ENCODE data around the gene FOXO3. TPM values are rescaled to one million over a fixed set of nuclear protein-coding genes. Genes with fewer than 3 reads are reported as not detected.
A peak's percentile ranks its signal among the peaks of the same experiment; 100 is the strongest.
"Not testable (repeated sequence)": the region's sequence is repeated elsewhere in the genome, so short reads cannot be mapped to it uniquely, and the experiment has no call there.

FOXO3 gene
- total and polyA plus RNA-seq, 2 experiments from 2014 or later, result 19.7 to 36.6 TPM

GRCh38 chr6:108656836-108657235 is 96.1 kb downstream of the FOXO3 start:
- H4K20me1 ChIP-seq (ENCODE audit: insufficient read depth), result no peaks in the 10 kb centered on the region
- peaks cover 55% of the 10 kb centered on the region for H3F3A ChIP-seq (ENCODE audit: insufficient read depth)
- peak overlapping the region; percentile 56 for H3K4me2 ChIP-seq (ENCODE audit: unreplicated experiment)
- in situ Hi-C loops (cut with MboI), result no loop called here
- H3K9me2 ChIP-seq (ENCODE audit: insufficient read depth), result no peaks in the 10 kb centered on the region
- peak overlapping the region; percentile 41; the same call in 1 of the 2 replicates for H3K4me3 ChIP-seq
- WGBS, 2 experiments (ENCODE audit: low coverage in 1 of 2, low lambda C conversion rate in 2 of 2, missing lambda C conversion rate in 2 of 2), result 94 to 95% methylated on average over 2 of the region's 2 CpGs
- peaks cover 93% of the 10 kb centered on the region for H3K79me2 ChIP-seq (ENCODE audit: insufficient read depth)
- H2AFZ ChIP-seq, result no peak overlapping the region
- no peaks in the 10 kb centered on the region for H3K9me3 ChIP-seq (ENCODE audit: low read depth)
- H3K27ac ChIP-seq, result peak overlapping the region; percentile 62
- no peak for TF ChIP-seq EZH2phosphoT487 (IDR thresholded peaks at IDR 0.05; ENCODE audit: insufficient read depth, low read depth)
- no peak for TF ChIP-seq EZH2 (IDR thresholded peaks at IDR 0.05; ENCODE audit: insufficient read depth, poor library complexity, severe bottlenecking)
- peak overlapping the region; percentile 61 for H3K9ac ChIP-seq
- no peaks in the 10 kb centered on the region for H3K36me3 ChIP-seq (ENCODE audit: low read depth)
- peaks cover 67% of the 10 kb centered on the region for H3K4me1 ChIP-seq (ENCODE audit: insufficient read depth)
- DNase-seq, result no peak
- H3K27me3 ChIP-seq (replicated peaks; ENCODE audit: insufficient read depth), result no peaks in the 10 kb centered on the region

- Histone ChIP-seq H3K79me2 (ENCODE audit: insufficient read depth) (peaks cover 98% of the 10 kb centered on the region), H2AFZ (no peak overlapping the region), H3K27me3 (replicated peaks; ENCODE audit: insufficient read depth) (no peaks in the 10 kb centered on the region), H3F3A (ENCODE audit: insufficient read depth) (peaks cover 47% of the 10 kb centered on the region), H3K36me3 (ENCODE audit: low read depth) (no peaks in the 10 kb centered on the region), H3K9me3 (ENCODE audit: low read depth) (no peaks in the 10 kb centered on the region), H3K27ac (no peak overlapping the region), H3K9ac (no peak overlapping the region), H4K20me1 (ENCODE audit: insufficient read depth) (no peaks in the 10 kb centered on the region), H3K9me2 (ENCODE audit: insufficient read depth) (no peaks in the 10 kb centered on the region), H3K4me2 (ENCODE audit: unreplicated experiment) (no peak overlapping the region), H3K4me1 (ENCODE audit: insufficient read depth) (peaks cover 58% of the 10 kb centered on the region), H3K4me3 (no peak overlapping the region)
- TF ChIP-seq EZH2phosphoT487 (IDR thresholded peaks at IDR 0.05; ENCODE audit: insufficient read depth, low read depth) (no peak), EZH2 (IDR thresholded peaks at IDR 0.05; ENCODE audit: insufficient read depth, poor library complexity, severe bottlenecking) (no peak)
- in situ Hi-C loops (cut with MboI), result no loop called here
- DNase-seq, result no peak
- 94 to 98% methylated on average over 2 of the region's 2 CpGs for WGBS, 2 experiments (ENCODE audit: low coverage in 1 of 2, low lambda C conversion rate in 2 of 2, missing lambda C conversion rate in 2 of 2)
Observed at GRCh38 chr6:108658174-108658573, 97.5 kb downstream of the FOXO3 start.

DNA sequence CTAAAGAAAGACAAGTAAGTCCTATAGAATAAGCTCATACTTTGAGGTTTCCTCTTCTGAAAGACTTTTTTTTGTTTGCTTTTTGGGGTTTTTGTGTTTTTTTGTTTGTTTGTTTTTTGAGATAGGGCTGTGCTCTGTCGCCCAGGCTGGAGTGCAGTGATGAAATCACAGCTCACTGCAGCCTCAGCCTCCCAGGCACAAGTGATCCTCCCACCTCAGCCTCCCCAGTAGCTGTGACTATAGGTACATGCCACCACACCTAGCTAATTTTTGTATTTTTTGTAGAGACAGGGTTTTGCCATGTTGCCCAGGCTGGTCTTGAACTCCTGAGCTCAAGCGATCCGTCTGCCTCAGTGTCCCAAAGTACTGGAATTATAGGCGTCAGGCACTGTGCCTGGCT is 98.1 kb downstream of the FOXO3 start:
- H2AFZ ChIP-seq; H3K36me3 ChIP-seq (ENCODE audit: low read depth); H3K27me3 ChIP-seq (replicated peaks; ENCODE audit: insufficient read depth); in situ Hi-C loops (cut with MboI); DNase-seq; H3K9me2 ChIP-seq (ENCODE audit: insufficient read depth); H3K4me3 ChIP-seq; H3K9ac ChIP-seq; H3K9me3 ChIP-seq (ENCODE audit: low read depth); H3K4me2 ChIP-seq (ENCODE audit: unreplicated experiment); H3K27ac ChIP-seq; H4K20me1 ChIP-seq (ENCODE audit: insufficient read depth): not testable (repeated sequence)
- H3K4me1 ChIP-seq (ENCODE audit: insufficient read depth), result peaks cover 52% of the 10 kb centered on the region
- H3F3A ChIP-seq (ENCODE audit: insufficient read depth), result peaks cover 41% of the 10 kb centered on the region
- WGBS, 2 experiments (ENCODE audit: low coverage in 1 of 2, low lambda C conversion rate in 2 of 2, missing lambda C conversion rate in 2 of 2), result 97 to 99% methylated on average over 4 of the region's 4 CpGs
- peaks cover 98% of the 10 kb centered on the region for H3K79me2 ChIP-seq (ENCODE audit: insufficient read depth)

GRCh38 chr6:108660251-108660650 is 99.5 kb downstream of the FOXO3 start:
- Histone ChIP-seq H3K4me3 (no peak overlapping the region), H3K4me2 (ENCODE audit: unreplicated experiment) (no peak overlapping the region), H3K27ac (no peak overlapping the region), H3K36me3 (ENCODE audit: low read depth) (peaks cover 3% of the 10 kb centered on the region; the same call in 1 of the 2 replicates), H4K20me1 (ENCODE audit: insufficient read depth) (no peaks in the 10 kb centered on the region), H3K79me2 (ENCODE audit: insufficient read depth) (peaks cover 92% of the 10 kb centered on the region), H3K9ac (no peak overlapping the region), H3K27me3 (replicated peaks; ENCODE audit: insufficient read depth) (no peaks in the 10 kb centered on the region), H2AFZ (no peak overlapping the region), H3K4me1 (ENCODE audit: insufficient read depth) (peaks cover 37% of the 10 kb centered on the region), H3F3A (ENCODE audit: insufficient read depth) (peaks cover 29% of the 10 kb centered on the region), H3K9me3 (ENCODE audit: low read depth) (no peaks in the 10 kb centered on the region), H3K9me2 (ENCODE audit: insufficient read depth) (no peaks in the 10 kb centered on the region)
- in situ Hi-C loops (cut with MboI), result no loop called here
- DNase-seq, result no peak
- TF ChIP-seq EZH2phosphoT487 (IDR thresholded peaks at IDR 0.05; ENCODE audit: insufficient read depth, low read depth), result no peak
- TF ChIP-seq EZH2 (IDR thresholded peaks at IDR 0.05; ENCODE audit: insufficient read depth, poor library complexity, severe bottlenecking), result no peak
- WGBS, 2 experiments (ENCODE audit: low coverage in 1 of 2, low lambda C conversion rate in 2 of 2, missing lambda C conversion rate in 2 of 2), result 86 to 93% methylated on average over 4 of the region's 4 CpGs

GRCh38 chr6:108661430-108661829 is 100.7 kb downstream of the FOXO3 start:
- peaks cover 92% of the 10 kb centered on the region for H3K79me2 ChIP-seq (ENCODE audit: insufficient read depth)

More at GRCh38 chr6:108661430-108661829, 100.7 kb downstream of the FOXO3 start:
- WGBS, 2 experiments (ENCODE audit: low coverage in 1 of 2, low lambda C conversion rate in 2 of 2, missing lambda C conversion rate in 2 of 2), result 67 to 89% methylated on average over 1 of the region's 1 CpG
- peak; percentile 78 for DNase-seq
- H3K9ac ChIP-seq, result no peak overlapping the region
- peak overlapping the region; percentile 31 for H3K4me2 ChIP-seq (ENCODE audit: unreplicated experiment)
- peak overlapping the region; percentile 22; the same call in 1 of the 2 replicates for H3K27ac ChIP-seq
- no peak overlapping the region for H2AFZ ChIP-seq
- in situ Hi-C loops (cut with MboI), result no loop called here
- 0 out of 2 replicates have a peak, but pooled peaks cover 3% of the 10 kb centered on the region for H4K20me1 ChIP-seq (ENCODE audit: insufficient read depth)
- peaks cover 12% of the 10 kb centered on the region for H3K36me3 ChIP-seq (ENCODE audit: low read depth)
- no peaks in the 10 kb centered on the region for H3K9me2 ChIP-seq (ENCODE audit: insufficient read depth)
- H3K9me3 ChIP-seq (ENCODE audit: low read depth), result no peaks in the 10 kb centered on the region
- H3F3A ChIP-seq (ENCODE audit: insufficient read depth), result peaks cover 25% of the 10 kb centered on the region
- H3K27me3 ChIP-seq (replicated peaks; ENCODE audit: insufficient read depth), result no peaks in the 10 kb centered on the region
- TF ChIP-seq EZH2 (IDR thresholded peaks at IDR 0.05; ENCODE audit: insufficient read depth, poor library complexity, severe bottlenecking) (no peak), EZH2phosphoT487 (IDR thresholded peaks at IDR 0.05; ENCODE audit: insufficient read depth, low read depth) (no peak)
- peaks cover 25% of the 10 kb centered on the region for H3K4me1 ChIP-seq (ENCODE audit: insufficient read depth)
- H3K4me3 ChIP-seq, result no peak overlapping the region

All from GM23248 (cell line).